ENCODE results near the gene SYCE3.

- TF ChIP-seq GATA2 (IDR thresholded peaks at IDR 0.05; ENCODE audit: insufficient read depth, insufficient read length, low read depth, low read length) (no peak), MYC (IDR thresholded peaks at IDR 0.05; ENCODE audit: low read depth, low read length) (no peak)
- TF ChIP-seq, protein P1, sequence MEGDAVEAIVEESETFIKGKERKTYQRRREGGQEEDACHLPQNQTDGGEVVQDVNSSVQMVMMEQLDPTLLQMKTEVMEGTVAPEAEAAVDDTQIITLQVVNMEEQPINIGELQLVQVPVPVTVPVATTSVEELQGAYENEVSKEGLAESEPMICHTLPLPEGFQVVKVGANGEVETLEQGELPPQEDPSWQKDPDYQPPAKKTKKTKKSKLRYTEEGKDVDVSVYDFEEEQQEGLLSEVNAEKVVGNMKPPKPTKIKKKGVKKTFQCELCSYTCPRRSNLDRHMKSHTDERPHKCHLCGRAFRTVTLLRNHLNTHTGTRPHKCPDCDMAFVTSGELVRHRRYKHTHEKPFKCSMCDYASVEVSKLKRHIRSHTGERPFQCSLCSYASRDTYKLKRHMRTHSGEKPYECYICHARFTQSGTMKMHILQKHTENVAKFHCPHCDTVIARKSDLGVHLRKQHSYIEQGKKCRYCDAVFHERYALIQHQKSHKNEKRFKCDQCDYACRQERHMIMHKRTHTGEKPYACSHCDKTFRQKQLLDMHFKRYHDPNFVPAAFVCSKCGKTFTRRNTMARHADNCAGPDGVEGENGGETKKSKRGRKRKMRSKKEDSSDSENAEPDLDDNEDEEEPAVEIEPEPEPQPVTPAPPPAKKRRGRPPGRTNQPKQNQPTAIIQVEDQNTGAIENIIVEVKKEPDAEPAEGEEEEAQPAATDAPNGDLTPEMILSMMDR (IDR thresholded peaks at IDR 0.05; ENCODE audit: extremely low read depth in 1 of 2, insufficient read depth in 1 of 2, low read depth in 1 of 2, low read length in 2 of 2): no peak
These were observed 17.0 kb upstream of the SYCE3 start for GRCh38 chr22:50579752-50580151.
